GM23338 (cell line): ENCODE results near the gene RAP1GAP2.

Experiments used
- CREB1 ChIP-seq: fragments of 250-450 bp; sonication (Bioruptor Pico); IDR thresholded peaks from 2 replicates; pipeline ENCODE4 v1.5.0; 2020; ENCODE audit warnings: low read depth, mild to moderate bottlenecking, moderate library complexity
- CTCF ChIP-seq, 2 experiments: fragments of 200-600 bp in 1 of 2; sonication (generic) in 1 of 2; conservative IDR thresholded peaks; 2 replicates each; pipeline versions ENCODE4 v1.5.1 to v1.6.1; 2016 to 2017; ENCODE audit warnings: antibody characterized with exemption in 2 of 2, low read depth in 2 of 2, mild to moderate bottlenecking in 2 of 2, moderate library complexity in 1 of 2
- EZH2 ChIP-seq: fragments of 200-600 bp; sonication (generic); IDR thresholded peaks from one replicate; pipeline ENCODE4 v1.8.0; 2017; ENCODE audit warnings: antibody characterized with exemption, mild to moderate bottlenecking, low read depth; ENCODE audit not compliant: unreplicated experiment
- EZH2phosphoT487 ChIP-seq: fragments of 200-600 bp; sonication (generic); IDR thresholded peaks from one replicate; pipeline ENCODE4 v1.8.1; 2018; ENCODE audit warnings: antibody characterized with exemption; ENCODE audit not compliant: unreplicated experiment
- JUNB ChIP-seq: IDR thresholded peaks from one replicate; pipeline ENCODE4 v1.6.1; 2016; ENCODE audit warnings: antibody characterized with exemption; ENCODE audit not compliant: unreplicated experiment
- NANOG ChIP-seq: IDR thresholded peaks from 2 replicates; pipeline ENCODE4 v1.6.1; 2016; ENCODE audit warnings: antibody characterized with exemption, borderline replicate concordance
- POLR2AphosphoS5 ChIP-seq: IDR thresholded peaks from 2 replicates; pipeline ENCODE4 v1.6.1; 2016; ENCODE audit warnings: antibody characterized with exemption, low read depth
- REST ChIP-seq: IDR thresholded peaks from one replicate; pipeline ENCODE4 v1.6.1; 2018; ENCODE audit warnings: antibody characterized with exemption; ENCODE audit not compliant: unreplicated experiment
- STAT1 ChIP-seq: IDR thresholded peaks from one replicate; pipeline ENCODE4 v1.6.1; 2016; ENCODE audit warnings: antibody characterized with exemption; ENCODE audit not compliant: unreplicated experiment
- ZNF114 ChIP-seq: fragments of 250-450 bp; sonication (Bioruptor Pico); IDR thresholded peaks from 2 replicates; pipeline ENCODE4 v1.5.0; 2020; ENCODE audit warnings: mild to moderate bottlenecking, moderate library complexity
- ZNF331 ChIP-seq: fragments of 250-450 bp; sonication (Bioruptor Pico); IDR thresholded peaks from 2 replicates; pipeline ENCODE4 v1.5.0; 2020; ENCODE audit warnings: low read depth, mild to moderate bottlenecking, moderate library complexity
- ZNF462 ChIP-seq: fragments of 250-450 bp; sonication (Bioruptor Pico); IDR thresholded peaks from 2 replicates; pipeline ENCODE4 v1.5.0; 2020; ENCODE audit warnings: mild to moderate bottlenecking, moderate library complexity
- TF ChIP-seq, protein P1 (sequence below): IDR thresholded peaks from 2 replicates; pipeline ENCODE4 v1.6.1; 2016; ENCODE audit warnings: antibody characterized with exemption

- TF ChIP-seq CTCF (conservative IDR thresholded peaks at IDR 0.05; ENCODE audit: low read depth in 2 of 2) (no peak), POLR2AphosphoS5 (no peak), EZH2 (no peak), REST (no peak), EZH2phosphoT487 (no peak), JUNB (no peak), CREB1 (CRISPR knock-in tag) (no peak), NANOG (no peak), STAT1 (no peak), ZNF462 (CRISPR knock-in tag) (no peak), ZNF331 (no peak), ZNF114 (CRISPR knock-in tag) (no peak)
- TF ChIP-seq, protein P1, sequence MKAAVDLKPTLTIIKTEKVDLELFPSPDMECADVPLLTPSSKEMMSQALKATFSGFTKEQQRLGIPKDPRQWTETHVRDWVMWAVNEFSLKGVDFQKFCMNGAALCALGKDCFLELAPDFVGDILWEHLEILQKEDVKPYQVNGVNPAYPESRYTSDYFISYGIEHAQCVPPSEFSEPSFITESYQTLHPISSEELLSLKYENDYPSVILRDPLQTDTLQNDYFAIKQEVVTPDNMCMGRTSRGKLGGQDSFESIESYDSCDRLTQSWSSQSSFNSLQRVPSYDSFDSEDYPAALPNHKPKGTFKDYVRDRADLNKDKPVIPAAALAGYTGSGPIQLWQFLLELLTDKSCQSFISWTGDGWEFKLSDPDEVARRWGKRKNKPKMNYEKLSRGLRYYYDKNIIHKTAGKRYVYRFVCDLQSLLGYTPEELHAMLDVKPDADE = no peak
Observed at GRCh38 chr17:2897605-2898004, 101.4 kb downstream of the RAP1GAP2 start.
